ENCODE measurements around the gene DPY19L1.
"Not testable (repeated sequence)": the region's sequence is repeated elsewhere in the genome, so short reads cannot be mapped to it uniquely, and the experiment has no call there.

DPY19L1 gene

DNA sequence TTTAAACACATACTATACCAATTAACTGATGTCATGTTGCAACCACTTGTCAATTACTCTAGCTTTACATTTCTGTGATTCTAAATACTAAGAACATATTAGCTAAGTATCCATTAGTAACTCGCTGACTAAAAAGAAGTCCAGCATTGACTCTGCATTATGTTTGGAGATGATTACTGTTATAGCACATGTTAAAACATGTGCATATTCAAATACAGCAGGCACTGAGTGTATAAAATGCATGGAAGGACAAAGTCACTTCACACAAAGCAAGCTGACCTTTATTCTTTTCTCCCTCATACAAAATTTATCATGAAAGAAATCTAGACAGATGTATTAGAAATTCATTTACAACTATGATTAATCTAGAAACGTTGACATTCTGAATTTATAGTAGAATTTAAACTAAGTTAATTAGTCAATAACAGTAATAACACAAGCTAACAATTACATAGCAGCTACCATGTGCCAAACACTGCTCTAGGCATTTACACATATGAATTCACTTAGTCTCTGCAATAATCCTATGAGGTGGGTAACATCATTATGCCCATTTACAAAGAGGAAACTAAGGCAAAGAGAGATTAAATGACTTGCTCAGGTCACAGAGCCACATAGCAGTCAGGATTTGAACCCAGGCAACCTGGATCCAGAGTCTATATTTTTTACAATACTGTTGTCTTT, 48.7 kb downstream of the DPY19L1 start:
- not testable (repeated sequence) for DNase-seq (ENCODE audit: low spot score)

DNA sequence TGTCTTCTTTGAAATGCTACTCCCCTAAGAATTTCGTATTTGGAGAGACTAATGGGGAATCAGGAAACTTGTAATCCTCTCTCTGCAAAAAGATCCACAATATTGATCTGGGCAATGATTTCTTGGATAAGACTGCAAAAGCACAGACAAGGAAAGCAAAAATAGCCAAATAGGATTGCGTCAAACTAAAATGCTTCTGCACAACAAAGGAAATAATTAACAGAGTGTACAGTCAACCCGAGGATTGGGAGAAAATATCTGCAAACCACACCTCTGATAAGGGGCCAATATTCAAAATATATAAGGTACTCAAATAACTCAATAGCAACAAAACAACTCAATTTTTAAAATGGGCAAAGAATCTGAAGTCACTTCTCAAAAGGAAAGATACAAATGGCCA, 52.1 kb downstream of the DPY19L1 start:
- DNase-seq (ENCODE audit: low spot score): not testable (repeated sequence)

DNA sequence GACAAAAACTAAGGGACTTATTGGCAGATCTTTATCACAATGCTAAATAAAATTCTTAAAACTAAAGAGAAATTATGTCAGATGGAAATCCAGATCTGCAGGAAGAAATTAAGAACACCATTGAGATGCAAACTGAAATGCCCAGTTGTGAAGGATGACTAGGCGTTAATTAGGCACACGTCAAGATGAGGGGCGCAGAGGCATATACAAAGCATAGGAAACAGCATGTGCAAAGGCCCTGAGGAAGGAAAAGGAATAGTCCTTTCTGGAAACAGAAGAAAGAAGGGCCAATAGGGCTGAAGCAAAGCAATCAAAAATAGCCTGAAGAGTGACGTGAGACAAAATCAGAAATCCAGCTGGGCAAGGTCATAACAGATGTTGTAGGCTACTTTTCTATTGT, 53.1 kb downstream of the DPY19L1 start:
- not testable (repeated sequence) for DNase-seq (ENCODE audit: low spot score)

DNA sequence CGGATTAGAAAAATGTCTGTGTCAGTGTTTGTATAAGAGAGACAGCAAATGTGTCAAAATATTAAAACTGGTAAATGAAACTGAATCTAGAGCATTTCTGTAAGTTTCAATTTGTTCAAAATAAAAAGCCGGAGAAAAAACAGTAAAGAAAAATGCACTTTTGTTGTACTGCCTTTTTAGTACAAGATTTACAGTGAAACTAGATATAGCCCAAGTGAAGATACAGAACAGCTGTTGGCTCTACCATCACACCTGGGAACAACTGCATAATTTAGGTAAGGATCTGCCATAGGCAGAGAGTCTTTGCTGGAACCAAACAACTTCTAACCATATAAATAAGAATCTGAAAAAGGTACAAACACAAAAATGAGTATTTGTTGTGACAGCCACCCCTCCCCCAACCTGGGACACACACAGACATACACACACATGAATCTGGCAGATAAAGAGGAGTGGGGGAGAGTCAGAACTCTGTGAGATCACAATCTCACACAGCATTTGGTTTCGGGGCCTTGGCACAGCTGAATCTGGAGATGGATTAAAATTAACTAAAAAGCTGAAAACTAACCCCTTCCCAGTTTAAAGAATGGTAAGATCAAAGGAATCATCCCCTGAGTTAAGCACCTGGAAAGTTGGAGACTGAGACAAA, 54.8 kb downstream of the DPY19L1 start:
- DNase-seq (ENCODE audit: low spot score): no peak

DNA sequence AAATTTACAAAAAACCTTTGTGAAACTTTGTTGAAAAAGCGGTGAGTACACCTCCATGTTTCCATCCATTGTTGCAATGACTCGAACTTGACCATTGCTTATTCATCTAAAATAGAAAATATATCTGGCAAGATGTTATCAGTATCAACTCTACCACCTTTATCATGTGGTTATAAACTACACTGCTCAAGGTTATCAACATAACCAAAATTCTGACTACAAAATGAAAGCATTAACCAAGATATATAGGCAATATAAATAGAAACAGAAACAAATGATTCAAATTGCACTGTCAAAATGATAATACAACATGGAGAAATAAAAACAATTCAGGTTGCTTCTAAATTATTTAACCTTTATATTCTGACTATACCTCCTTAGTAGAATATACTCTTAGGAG, 58.2 kb downstream of the DPY19L1 start:
- DNase-seq (ENCODE audit: low spot score): not testable (repeated sequence)

DNA sequence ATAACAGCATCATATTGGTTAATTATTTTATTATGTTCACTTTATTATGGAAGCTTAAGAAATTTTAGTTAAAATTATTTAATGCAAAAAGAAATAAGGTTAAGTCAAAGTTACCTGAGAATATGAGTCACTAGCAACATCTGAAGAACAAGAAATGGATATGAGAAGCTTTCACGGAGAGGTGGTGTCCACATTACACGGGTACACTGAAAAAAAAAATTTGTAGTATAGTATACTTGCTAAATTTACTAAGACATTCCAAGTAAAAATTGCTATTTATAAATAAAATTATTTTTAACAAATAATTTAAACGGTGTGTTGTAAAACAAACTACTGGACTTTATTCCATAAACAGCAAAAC, 63.9 kb downstream of the DPY19L1 start:
- DNase-seq (ENCODE audit: low spot score): no peak

DNA sequence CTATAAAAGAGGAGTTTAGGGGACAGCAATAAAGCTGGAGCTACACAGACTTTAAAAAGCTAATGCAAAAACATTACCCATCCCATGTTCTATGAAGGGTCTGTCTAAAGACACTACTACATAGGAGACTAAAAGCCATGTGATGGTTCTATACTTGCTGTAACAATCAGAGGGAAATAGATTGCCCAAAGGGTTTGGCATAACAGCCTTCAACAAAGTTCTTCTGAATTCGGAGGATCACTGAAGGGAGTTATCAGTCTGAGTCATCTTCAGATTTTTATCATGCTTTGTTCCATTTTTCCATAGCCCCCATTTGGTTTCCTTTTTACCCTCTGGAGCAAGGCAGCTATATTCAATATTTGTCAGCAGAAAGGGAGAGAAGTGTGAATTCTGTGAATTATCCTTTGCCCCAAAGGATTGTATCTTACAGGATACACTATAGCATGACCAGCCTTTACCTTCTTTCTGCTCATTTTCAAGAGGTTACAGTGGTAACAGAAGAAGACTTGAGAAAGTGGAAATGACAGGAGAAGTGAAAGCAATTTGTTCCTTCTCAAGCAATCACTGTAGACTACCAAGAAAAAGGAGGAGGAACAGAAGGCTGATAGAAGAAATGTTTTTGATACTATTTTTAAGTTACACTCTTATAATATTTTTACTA, 64.4 kb downstream of the DPY19L1 start:
- DNase-seq (ENCODE audit: low spot score): not testable (repeated sequence)

DNA sequence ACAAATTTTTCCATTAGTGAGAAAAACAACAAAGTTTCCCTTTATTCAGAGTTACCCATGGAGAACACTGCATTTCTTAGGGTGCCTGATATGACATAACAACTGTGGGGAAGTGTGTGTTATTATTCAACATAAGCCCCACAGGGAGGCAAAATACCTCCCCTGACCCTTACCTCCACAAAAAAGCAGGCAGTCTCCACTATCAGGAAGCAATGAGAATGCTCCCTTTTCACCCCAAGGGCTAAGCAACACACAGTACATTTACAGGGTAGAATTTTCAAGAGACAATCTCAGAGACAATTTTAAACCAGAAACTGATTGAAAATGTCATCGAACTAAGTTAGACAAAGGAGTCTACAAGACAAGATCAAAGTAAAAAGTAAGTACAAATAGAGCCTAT, 69.5 kb downstream of the DPY19L1 start:
- not testable (repeated sequence) for DNase-seq (ENCODE audit: low spot score)

DNA sequence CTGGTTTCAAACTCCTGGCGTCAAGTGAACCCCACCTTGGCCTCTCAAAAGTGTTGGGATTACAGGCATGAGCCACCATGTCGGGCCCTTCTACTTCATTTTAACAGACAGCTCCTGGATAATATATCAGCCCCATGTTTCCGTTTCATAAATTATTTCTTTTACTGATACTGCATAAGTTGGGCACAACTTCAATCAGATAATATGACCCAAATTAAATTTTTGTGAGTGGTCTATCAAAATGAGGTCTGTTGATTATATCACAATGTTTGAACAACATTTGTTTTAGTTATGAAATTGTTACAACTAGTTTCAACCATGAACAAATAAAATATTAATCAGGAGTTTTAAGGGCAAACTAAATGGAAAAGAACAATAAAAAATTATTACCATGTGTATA, 70.8 kb downstream of the DPY19L1 start:
- not testable (repeated sequence) for DNase-seq (ENCODE audit: low spot score)

DNA sequence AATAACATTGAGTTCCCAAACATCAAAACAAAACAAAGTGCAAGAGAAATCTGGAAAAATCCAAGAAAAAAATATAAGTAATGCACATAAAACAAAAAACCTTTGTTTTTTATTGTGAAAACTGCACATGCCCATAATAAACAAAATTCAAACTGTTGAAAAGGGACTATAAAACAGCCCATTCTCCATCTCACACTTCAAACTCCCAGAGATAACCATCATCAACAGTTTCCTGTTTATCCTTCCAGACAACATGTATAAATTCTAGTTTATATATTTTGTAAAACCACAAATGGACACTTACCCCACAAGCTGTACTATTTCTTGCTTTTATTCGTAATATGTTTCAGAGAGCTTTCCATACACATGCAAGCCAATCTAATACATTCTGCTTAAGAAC, 79.3 kb downstream of the DPY19L1 start:
- DNase-seq (ENCODE audit: low spot score): no peak

DNA sequence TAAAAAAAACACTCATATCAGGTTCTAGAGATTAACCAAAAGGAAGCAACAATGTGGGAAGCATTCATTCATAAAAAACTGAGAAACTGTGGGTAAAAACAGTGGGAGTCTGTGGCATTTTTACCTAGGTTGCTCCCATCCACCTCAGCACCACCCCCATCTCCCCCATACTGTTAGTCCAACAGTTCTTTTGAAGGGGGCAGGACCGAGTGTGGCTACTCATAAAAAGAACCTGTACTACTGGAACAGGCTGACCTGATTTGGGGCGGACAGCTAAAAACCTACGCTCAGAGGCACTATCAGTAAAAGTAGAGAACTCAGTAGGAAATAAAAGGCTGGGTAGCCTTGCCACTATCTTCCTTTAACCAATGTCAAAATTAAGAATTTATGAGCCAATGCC, 84.5 kb downstream of the DPY19L1 start:
- DNase-seq (ENCODE audit: low spot score): no peak

DNA sequence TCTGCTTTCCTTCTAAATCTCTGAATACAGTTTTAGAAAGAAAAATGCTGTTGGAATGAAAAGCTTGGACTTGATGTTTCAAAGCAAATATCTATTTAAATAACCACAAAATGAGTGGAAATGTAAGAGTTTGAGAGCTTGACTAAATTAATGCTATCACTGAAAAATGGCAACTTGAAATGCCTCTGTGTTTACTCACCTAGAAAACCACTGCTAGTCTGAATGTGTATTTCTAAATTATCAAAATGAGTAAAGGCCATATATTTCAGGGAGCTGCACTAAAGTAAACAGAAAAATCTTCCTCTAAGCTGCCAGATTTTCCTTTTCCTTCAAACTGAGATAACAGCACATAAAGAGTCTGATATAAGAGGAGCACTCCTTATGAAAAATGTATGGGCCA, 87.9 kb downstream of the DPY19L1 start:
- DNase-seq (ENCODE audit: low spot score): no peak

DNA sequence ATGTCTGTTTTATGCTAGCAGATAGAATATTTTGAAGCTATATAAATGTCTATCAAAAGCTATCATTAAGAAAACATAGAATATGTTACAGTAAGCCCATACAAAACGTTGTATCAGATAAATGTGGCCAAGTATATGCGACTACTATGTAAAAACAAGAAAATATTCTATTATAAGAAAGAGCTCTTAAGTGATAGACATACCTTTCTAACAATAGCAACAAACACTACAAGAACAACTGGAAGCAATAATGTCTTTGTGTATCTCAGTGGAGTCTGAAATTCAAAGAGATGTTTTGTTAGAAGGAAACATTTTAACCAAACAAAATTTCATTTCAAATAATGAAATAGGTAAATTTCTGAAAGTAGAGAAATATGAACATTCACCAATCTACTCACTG, 89.9 kb downstream of the DPY19L1 start:
- DNase-seq (ENCODE audit: low spot score): not testable (repeated sequence)

DNA sequence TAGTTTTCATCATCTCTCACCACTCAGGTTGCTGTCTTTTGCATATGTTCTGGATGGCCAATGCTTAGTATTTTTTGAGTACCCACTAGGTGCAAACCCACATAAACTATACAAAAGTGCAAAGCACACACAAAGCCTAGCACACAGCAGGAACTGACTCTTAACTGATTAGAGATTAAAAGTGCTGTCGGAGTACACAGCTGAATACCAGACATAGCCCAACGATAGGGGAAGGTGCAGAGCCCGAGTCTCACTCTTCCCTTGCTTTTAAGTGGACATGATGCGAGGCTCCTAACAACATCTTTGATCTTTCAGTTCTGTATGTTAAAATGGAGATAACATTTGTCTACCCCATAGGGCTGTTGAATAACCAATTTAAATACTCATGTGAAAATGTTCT, 90.8 kb downstream of the DPY19L1 start:
- DNase-seq (ENCODE audit: low spot score): no peak

DNA sequence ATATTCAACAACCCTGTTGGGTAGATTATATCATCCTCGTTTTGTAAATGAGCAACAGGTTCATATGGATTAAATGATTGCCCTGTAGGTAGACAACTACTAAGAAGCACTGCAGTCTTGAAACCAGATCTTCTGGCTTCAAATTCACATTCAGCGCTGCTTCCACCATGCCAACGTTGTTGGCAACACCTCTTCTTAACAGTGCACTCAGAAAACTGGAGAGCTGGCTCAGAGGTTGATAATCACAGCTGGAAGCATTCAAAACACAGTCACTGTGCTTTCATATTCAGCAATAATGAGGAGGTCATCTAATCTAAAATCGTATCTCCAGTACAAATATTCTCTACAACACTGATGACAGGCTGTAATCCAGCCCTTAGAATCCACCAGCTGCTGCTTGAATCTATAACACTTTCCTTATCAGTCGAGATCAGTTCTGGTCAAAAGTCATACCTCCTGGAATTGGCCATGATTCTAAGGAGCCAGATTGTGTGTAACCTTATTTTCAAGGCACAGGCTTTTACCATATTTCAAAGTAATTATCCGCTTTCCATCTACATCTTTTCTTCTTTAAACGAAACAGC, 91.3 kb downstream of the DPY19L1 start:
- DNase-seq (ENCODE audit: low spot score): not testable (repeated sequence)

DNA sequence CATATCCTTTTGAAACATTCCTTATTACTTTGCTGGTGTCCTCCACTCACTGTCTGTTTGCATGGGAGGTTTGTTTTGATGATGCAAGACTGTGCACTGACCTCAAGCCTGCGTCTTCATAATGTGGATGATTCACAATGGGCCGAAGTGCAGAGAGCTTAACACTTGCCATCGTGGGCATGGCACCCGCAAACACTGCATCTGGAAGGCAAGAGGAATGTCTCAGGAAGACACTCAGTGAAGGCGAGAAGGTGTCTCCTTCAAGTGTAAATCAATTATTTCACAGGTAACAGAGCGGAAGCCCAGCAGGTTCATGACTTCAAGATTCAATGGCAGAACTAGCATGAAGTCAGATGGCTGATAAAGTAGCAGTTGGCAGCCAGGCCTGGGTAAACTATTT, 98.1 kb downstream of the DPY19L1 start:
- no peak for DNase-seq (ENCODE audit: low spot score)

DNA sequence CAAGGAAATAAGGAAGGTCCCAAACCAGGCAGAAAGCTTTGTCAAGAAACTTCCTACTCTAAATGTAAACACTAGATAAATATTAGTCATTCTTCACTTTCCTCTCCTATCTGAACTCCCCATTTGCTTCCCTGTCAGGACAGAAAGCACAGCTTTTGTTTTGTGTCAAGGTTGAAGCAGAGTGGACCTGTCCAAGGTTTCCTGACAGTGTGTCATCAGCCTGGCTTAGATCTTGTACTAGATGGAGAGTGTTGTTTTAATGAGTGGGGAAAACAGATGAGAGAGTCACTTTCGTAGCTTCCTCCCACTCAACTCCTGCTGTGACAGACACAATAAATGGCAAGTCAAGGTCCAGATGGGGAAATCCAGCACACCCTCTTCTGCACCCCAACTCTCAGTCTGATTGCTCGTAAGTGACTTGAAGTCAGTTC, 101.5 kb downstream of the DPY19L1 start:
- DNase-seq (ENCODE audit: low spot score): not testable (repeated sequence)

DNA sequence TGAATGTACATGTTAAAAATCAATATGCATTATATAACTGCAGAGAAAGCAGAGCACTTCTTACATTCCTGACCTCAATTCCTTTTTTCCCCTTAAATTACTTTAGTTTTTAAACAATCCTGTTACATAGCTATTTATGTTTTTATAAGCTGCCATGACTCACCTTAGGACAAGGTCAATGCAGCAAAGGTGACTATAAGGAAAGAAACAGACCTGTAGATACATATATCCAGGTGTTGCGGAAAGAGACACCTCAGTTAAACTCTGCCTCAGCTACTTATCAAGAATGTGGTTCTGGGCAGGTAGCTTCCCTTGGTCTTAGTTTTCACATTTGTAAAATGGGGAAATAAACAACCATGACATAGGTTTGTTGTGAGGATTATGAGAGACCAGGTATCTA, 105.5 kb downstream of the DPY19L1 start:
- DNase-seq (ENCODE audit: low spot score): no peak

DNA sequence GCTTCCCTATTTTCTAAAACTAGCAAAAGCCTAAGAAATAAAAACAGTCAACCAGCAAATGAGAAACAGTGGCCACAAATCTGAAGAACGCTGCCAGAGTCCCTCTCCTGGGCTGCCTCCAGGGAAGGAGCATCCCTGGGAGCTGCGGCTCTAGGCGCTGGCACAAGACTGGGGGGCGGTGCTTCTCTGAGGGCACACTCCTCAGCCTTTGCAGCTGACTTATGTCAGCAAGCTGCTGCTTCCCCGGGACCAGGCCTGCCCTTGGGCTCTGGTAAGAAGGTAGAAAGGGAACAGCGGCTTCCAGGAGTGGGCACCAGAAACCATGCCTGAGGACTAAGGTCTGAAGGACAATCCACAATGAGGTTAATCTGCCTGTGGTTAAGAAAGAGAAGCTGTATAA, 107.5 kb downstream of the DPY19L1 start:
- DNase-seq (ENCODE audit: low spot score): not testable (repeated sequence)

DNA sequence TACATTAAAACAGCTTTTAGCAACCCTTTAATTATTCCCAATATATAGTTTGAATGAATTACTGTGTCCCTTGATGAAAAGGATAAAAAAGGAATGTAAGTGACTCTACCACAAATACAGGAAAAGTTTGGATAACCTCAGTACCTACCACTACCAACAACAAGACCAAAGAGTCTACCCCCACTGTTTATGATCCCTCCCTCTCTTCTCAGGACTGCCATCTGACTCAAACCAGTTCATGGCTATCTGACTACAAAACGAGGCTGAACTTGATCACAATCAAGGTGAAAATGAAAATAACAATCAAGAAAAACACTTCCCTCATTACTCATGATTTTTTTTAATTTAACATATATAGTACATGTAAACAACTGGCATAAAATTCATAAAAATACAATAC, 108.7 kb downstream of the DPY19L1 start:
- DNase-seq (ENCODE audit: low spot score): no peak

DNA sequence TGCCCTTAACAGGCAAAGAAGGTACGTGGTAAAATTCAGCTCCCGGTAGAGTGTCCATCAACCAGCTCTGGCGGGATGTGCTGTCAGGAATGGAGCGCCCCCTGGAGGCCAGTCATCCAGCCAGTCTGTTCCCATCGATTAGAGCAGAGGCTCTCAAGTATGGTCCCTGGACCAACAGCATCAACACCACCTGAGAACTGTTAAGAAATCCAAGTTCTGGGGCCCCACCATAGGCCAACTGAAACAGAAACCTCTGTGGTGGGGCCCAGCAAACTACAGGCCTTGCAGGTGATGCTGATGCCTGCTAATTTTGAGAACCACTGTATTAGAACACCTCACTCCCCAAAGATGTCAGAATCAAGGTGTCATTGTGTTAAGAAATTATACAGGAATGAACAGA, 109.2 kb downstream of the DPY19L1 start:
- DNase-seq (ENCODE audit: low spot score): peak; percentile 46

DNA sequence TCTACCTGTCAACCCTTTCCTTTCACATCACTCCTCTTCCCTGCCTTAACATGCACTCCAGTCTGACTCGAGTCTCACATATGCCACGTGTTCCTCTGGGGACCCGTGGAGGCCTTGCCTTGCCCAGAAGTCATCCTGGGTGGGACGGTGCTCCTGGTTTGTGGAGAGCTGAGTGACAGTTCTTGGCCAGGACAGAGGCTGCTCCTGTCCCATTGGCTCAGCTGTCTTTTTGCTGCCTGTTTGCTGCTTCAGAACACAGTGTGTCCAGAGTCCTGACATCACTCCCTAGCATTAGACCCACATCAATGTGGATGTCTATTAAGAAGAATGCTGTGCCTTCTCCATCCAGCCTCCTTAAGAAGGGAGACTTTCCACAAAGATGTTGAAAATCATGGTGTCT, 116.8 kb downstream of the DPY19L1 start:
- DNase-seq (ENCODE audit: low spot score): not testable (repeated sequence)

DNA sequence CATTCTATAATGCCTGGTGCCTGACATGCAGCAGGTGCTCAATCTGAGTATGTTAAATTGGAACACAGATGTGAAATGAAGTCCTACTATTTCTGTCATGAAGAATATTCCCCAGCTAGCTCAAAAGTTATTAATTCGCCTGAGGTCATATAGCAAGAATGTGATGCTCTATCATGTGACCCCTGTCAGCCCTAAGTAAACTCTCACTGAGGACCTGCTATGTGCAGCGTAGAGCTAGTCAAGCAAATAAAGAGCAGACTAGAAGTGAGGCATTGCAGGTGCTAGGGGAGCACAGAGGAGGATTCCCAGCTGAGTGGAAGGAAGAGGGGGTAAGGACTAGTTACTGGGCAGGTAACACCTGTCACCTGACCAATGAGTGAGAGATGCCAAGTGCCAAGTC, 118.2 kb downstream of the DPY19L1 start:
- not testable (repeated sequence) for DNase-seq (ENCODE audit: low spot score)

Data from LoVo (cell line).